ENCODE measurements around the gene KIF26B.
"Not testable (repeated sequence)": the region's sequence is repeated elsewhere in the genome, so short reads cannot be mapped to it uniquely, and the experiment has no call there.

KIF26B gene

DNA sequence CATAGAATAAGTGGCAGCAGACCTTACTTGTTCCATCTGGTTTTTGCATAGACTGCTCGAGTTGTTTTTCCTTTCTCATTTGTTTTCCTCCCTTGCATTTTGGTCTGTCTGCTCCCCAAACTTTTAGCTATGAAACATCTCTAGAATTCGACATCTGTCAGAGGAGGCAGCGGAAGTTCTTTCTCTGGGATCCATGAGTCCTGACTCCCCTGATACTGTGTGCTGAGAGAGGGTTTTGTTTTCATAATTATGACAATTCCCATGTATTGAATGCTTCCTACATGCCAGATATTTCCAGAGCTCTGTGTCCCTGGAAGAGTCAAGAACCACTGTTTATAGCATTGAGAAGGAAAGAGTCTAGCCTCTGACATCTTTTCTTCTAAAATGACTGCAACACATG is 172.6 kb downstream of the KIF26B start:
- no peak for DNase-seq (ENCODE audit: extremely low read depth, low read depth)
- no peak overlapping the region for H3K4me3 ChIP-seq (replicated peaks; ENCODE audit: low read depth, low read length)
- TF ChIP-seq, protein P1, sequence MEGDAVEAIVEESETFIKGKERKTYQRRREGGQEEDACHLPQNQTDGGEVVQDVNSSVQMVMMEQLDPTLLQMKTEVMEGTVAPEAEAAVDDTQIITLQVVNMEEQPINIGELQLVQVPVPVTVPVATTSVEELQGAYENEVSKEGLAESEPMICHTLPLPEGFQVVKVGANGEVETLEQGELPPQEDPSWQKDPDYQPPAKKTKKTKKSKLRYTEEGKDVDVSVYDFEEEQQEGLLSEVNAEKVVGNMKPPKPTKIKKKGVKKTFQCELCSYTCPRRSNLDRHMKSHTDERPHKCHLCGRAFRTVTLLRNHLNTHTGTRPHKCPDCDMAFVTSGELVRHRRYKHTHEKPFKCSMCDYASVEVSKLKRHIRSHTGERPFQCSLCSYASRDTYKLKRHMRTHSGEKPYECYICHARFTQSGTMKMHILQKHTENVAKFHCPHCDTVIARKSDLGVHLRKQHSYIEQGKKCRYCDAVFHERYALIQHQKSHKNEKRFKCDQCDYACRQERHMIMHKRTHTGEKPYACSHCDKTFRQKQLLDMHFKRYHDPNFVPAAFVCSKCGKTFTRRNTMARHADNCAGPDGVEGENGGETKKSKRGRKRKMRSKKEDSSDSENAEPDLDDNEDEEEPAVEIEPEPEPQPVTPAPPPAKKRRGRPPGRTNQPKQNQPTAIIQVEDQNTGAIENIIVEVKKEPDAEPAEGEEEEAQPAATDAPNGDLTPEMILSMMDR (IDR thresholded peaks at IDR 0.05; ENCODE audit: low read depth, low read length, missing control alignments) = no peak

DNA sequence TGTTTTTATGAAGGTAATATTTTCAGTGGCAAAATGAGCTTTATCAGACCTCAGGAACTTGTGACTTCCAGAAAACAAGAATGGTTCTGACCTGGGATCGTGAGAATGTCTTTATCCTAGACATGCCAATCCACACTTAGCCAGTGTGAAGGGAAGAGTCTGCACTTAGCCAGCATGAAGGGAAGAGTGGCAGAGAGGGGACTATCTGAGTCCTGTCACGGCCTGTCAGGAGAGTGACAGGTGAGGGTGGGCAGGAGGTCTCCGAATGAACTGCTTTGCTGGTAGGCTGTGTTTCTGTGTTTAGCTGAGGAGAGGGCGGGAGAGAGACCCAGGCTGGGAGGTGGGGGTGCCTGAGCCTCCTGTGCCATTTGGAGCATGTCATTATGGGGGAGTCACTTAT is 173.1 kb downstream of the KIF26B start:
- H3K4me3 ChIP-seq (replicated peaks; ENCODE audit: low read depth, low read length) = no peak overlapping the region
- DNase-seq (ENCODE audit: extremely low read depth, low read depth) = no peak
- TF ChIP-seq, protein P1 (IDR thresholded peaks at IDR 0.05; ENCODE audit: low read depth, low read length, missing control alignments) = no peak

DNA sequence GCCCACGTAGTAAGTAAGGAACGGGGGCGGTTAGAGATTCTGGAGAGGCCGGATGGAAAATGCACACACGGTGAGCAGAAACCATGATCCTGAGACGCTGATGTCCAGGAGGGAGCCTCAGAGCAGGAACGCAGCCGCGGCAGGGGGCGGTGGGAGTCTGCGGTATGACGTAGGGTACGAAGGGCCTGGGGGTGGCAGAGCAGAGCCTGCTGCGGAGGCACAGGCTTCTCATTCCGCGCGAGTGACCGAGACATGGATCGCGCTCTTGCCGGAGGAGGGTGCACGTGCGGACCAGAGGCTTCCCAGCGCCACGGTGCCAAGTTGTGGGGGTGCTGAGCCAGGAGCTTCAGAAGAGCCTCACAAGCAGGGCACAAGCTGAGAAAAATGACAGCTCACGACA is 176.2 kb downstream of the KIF26B start:
- no peak overlapping the region for H3K4me3 ChIP-seq (replicated peaks; ENCODE audit: low read depth, low read length)
- no peak for DNase-seq (ENCODE audit: extremely low read depth, low read depth)
- TF ChIP-seq, protein P1 (IDR thresholded peaks at IDR 0.05; ENCODE audit: low read depth, low read length, missing control alignments) = no peak

DNA sequence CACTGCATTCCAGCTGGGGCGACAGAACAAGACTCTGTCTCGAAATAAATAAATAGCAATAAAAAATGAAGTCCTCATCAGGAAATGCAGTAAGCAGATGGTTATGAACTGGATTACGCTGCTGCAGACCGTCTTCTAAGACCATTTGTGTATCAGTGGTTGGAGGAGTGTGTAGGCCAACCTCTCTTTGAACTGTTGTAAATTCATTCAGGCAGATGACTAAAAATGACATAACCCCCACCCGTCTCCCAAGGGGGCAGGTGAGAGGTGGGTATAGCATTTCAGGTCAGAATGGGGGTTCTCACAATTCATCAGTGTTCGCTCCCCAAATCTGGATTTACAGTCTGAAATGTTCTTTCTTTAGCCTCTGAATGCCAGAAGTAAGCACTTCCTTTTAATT is 177.3 kb downstream of the KIF26B start:
- TF ChIP-seq, protein P1 (IDR thresholded peaks at IDR 0.05; ENCODE audit: low read depth, low read length, missing control alignments) = no peak
- no peak for DNase-seq (ENCODE audit: extremely low read depth, low read depth)
- no peak overlapping the region for H3K4me3 ChIP-seq (replicated peaks; ENCODE audit: low read depth, low read length)

DNA sequence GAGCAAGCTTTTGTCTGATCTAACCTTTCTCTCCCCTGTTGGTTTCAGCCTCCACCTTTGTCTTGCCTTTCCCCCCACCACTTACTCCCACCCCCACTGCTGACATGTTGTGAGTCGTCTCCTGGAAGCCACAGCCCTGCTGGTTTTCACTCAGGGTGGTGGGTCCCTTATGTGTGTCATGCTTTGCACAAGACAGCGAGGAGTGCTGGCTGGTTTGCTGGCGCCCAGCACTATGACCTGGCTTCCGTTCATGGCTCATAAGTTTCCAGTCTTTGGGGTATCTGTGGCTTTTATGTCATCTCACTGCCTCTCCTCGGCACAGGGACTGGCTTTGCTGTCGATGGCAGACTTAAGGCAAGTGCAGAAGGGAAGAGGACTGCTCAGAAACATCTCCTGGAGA is 177.7 kb downstream of the KIF26B start:
- DNase-seq (ENCODE audit: extremely low read depth, low read depth) = no peak
- TF ChIP-seq, protein P1 (IDR thresholded peaks at IDR 0.05; ENCODE audit: low read depth, low read length, missing control alignments) = no peak
- no peak overlapping the region for H3K4me3 ChIP-seq (replicated peaks; ENCODE audit: low read depth, low read length)

DNA sequence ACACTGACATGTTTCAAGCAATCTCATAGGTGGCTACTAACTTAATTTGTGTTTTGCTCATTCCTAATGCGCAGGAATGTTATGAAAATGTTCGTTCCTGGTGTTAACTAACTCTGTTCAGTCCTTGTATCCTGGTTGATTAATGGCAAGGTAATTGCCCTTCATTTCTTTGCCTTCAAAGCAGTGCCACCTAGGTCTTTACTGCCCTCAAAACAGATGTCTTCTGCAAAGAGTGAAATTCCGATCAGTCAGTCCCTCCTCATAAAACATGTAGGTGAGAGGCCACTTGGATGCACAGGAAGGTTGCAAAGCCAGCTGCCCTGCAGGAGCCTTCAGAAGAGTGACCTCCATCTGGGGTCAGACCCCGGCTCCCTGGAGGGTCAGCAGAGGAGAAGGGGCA is 179.4 kb downstream of the KIF26B start:
- TF ChIP-seq, protein P1 (IDR thresholded peaks at IDR 0.05; ENCODE audit: low read depth, low read length, missing control alignments) = no peak
- no peak overlapping the region for H3K4me3 ChIP-seq (replicated peaks; ENCODE audit: low read depth, low read length)
- DNase-seq (ENCODE audit: extremely low read depth, low read depth) = no peak

DNA sequence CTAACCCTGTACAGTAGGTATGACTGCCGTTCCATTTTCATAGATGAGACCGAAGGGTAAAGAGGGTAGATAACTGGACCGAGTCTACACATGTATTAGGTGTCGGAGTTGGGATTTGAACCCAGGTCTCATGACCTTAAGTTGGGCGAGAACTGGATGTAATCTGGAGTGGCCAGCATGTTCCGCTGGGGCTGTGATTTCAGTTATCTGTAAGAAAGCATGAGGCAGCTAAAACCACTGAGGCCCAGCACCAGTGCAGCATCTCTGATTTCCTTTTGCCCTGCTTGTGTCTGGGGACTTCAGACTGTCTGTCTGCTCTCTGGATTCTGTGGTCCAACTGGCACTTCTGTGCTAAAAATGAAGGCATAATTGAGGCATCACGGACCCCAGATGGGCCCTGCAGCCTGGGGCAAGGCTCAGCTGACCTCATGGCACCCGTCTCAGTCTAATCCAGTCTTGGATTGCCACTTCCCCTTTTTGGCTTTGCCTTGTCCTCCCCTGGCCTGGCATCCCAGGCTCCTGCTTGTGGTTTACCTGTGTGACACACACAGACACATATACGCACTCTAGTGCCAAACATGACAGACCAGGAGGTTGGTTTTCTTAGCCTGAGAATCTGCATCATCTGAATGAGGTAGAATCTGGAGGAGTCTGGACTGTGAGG is 180.2 kb downstream of the KIF26B start:
- no peak for DNase-seq (ENCODE audit: extremely low read depth, low read depth)
- TF ChIP-seq, protein P1 (IDR thresholded peaks at IDR 0.05; ENCODE audit: low read depth, low read length, missing control alignments) = no peak
- no peak overlapping the region for H3K4me3 ChIP-seq (replicated peaks; ENCODE audit: low read depth, low read length)

DNA sequence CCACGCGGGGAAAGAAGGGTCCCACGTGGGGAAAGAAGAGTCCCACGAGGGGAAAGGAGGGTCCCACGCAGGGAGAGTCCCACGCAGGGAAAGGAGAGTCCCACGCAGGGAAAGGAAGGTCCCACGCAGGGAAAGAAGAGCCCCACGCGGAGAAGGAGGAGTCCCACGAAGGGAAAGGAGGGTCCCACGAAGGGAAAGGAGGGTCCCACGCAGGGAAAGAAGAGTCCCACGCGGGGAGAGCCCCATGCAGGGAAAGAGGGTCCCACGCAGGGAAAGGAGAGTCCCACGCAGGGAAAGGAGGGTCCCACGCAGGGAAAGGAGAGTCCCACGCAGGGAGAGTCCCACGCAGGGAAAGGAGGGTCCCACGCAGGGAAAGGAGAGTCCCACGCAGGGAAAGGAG is 180.9 kb downstream of the KIF26B start:
- not testable (repeated sequence) for DNase-seq (ENCODE audit: extremely low read depth, low read depth); H3K4me3 ChIP-seq (replicated peaks; ENCODE audit: low read depth, low read length)

Measured in HFF-Myc (cell line).